GM18870 (cell line): ENCODE measurements around the gene ADAP1.

Source experiments
- ATAC-seq: cut with Tn5 transposase; IDR thresholded peaks from one replicate; pipeline ENCODE4 v1.9.1; 2021; ENCODE audit warnings: moderate library complexity; ENCODE audit not compliant: unreplicated experiment

ADAP1 gene

GRCh38 chr7:940599-941408 lies 13.7 kb downstream of the ADAP1 start:
- ATAC-seq, result no peak

DNA sequence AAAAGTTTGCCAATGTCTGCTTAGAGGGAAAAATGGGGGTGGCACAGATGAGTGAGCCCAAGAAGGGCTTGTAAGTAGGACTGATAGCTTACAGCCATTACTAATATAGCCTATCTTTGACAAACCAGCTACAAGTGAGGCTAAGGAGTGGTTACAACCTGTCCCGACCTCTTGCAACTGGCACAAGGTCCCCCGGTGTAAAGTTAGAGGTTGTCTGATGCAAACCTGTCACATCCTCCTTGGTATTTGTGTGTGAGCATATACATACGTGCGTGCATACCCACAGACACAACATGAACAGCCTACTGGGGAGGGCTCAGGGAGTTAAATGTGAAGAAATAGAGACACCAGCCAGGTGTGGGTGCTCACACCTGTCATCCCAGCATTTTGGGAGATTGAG lies 14.6 kb downstream of the ADAP1 start:
- no peak for ATAC-seq

DNA sequence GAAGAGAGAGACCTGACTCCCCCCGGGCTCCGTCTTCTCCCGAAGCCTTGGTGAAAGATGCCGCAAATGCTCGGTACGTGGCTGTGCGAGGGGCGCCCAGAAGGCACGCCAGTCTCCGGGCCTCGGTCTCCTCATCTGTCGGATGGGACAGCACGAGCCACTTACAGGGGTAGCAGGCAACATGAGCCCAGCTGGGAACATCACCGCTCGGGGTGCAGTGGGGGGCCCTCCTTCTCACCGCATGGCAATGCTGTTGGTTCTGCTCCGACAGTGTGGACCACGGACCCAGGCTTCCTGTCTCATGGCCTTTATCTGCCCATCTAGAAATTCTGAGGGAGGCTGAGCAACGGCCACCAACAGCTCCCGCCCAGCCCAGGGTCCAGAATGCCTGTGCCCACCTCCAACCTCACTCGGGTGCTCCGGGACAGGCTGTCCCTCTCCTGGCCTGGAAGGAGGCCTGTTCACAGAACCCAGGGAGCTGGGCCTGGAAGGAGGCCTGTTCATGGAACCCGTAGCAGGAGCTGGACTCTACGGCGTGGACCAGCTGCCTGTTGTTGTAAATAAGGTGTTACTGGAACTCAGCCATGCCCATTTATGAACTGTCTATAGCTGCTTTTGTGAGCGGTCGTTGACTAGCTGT lies 15.8 kb downstream of the ADAP1 start:
- ATAC-seq, result no peak

GRCh38 chr7:937856-938484 lies 16.5 kb downstream of the ADAP1 start:
- no peak for ATAC-seq

- ATAC-seq, result peak; percentile 89
Measured at GRCh38 chr7:936386-937054, 18.0 kb downstream of the ADAP1 start.

DNA sequence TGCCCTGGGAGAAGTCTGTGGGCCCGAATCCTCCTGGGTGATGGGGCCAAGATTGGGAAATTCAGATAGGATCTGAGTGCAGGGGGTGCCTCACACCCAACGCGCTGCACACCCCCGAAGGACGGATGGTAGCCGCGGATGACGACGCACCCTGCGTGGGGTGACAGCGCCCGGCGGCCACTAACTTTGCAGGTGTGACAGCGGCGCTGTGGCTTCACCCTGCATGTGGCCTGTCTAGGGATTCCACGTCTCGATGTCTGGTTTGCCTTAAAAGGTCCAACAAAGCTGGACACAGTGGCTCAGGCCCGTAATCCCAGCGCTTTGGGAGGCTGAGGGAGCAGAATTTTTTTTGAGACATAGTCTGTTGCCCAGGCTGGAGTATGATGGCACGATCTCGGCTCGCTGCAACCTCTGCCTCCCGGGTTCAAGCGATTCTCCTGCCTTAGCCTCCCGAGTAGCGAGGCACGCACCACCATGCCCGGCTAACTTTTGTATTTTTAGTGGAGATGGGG lies 18.6 kb downstream of the ADAP1 start:
- no peak for ATAC-seq

DNA sequence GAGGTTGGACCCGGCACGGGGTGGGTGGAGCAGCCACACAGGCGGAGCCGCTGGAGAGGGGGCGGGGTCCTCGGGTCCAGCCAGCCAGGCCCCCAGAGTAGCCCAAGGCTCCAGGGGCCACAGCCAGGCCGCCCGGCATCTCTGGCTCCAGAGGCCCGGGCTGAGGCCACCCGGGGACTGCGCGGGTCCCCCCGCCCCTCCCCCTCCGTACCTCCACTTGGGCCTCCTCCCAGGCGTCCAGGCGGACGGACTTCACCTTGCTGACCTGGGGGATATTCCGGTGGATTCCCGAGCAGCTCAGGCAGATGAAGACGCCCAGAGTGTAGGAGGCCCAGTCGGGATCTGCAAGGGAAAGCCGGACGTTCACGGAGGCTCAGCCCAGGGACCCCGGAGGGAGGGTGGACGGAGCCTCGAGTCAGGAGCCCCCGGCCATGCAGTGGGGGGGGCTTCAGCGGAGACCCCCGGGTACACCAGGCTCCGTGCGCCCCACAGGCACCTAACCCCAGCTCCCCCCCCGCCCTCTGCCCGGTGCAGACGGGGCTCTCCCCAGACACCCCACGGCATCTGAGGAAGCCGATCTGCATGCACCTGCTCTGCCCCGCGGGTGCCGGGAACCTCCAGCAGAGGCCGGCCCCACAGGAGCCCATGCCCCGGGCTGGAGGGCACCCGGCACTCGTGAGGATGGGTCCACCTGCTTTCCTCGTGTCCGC lies 19.2 kb downstream of the ADAP1 start:
- ATAC-seq, result no peak

GRCh38 chr7:934469-935163 lies 19.9 kb downstream of the ADAP1 start:
- no peak for ATAC-seq

DNA sequence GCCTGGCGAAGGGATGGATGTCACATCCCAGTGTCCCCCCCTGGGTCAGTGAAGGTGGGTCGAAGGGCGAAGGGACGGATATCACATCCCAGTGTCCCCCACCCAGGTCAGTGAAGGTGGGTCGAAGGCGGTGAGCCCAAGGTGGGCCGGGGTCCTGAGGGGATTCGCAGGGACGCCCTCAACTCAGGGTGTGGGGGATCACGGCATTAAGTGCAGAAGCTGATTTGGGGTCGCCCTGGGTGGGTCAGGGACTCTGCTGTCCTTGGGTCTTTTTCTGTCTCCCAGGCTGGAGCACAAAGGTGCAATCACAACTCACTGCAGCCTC lies 21.9 kb downstream of the ADAP1 start:
- ATAC-seq, result no peak

DNA sequence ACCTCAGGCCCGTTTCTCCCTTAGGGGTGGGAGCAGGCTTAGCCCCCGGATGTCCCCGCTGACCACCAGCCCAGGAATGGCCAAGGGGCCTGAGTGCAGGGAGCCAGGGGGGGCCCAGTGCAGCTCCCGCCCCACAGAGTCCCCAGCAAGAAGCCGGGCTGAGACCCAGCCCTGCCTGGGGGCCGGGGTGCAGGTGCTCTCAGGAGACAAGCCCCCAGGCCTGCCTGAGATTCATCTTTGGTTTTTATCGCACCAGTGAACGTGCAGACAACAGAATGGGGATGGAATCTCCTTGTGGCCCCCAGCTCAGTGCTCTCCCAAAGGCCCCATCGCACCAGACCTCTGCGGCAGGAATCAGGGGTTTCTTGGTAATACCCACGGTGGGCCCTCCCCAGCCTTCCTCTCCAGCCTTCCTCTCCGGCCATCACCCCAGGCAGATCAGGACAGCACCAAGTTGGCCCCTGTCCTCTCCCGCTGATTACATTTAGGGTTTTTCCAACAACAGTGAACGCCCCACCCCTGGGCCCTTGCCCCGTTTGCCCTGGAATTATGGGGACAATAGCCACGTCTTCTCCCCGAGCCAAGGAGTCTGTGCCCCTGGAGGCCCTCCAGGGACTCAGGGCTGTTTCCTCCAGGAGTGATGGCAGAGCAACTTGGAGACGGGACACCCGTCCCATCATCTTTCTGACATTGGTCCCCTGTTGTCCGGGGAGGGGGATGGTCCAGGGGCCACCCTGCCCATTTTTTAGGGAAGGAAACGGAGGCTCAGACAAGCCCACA lies 22.4 kb downstream of the ADAP1 start:
- no peak for ATAC-seq

- ATAC-seq, result no peak
Measured at GRCh38 chr7:930975-931758, 23.3 kb downstream of the ADAP1 start.

- no peak for ATAC-seq
Measured at GRCh38 chr7:929311-929711, 25.2 kb downstream of the ADAP1 start.

GRCh38 chr7:927031-927671 lies 27.3 kb downstream of the ADAP1 start:
- ATAC-seq, result no peak

GRCh38 chr7:926061-927030 lies 28.1 kb downstream of the ADAP1 start:
- no peak for ATAC-seq

DNA sequence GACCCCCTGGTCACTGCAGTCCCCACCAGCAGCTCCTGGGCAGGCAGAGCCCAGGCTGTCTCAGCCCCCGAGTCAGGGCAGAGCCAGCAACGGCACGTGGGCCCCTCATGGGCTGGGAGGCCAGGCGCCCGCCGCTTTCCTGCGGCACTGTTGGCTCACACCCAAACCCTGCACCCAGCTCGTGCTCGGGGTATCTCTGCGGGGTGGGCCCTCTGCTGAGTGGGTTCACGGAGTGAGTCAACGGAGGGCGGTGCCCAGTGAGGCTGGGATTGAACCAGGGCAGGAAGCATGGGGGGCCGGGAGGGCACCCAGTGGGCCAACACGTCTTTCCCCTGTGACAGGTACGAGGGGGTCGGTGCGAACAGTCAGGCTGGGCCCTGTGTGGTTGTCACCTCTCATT lies 28.9 kb downstream of the ADAP1 start:
- no peak for ATAC-seq

- no peak for ATAC-seq
Measured at GRCh38 chr7:924541-925231, 29.8 kb downstream of the ADAP1 start.
